ENCODE results near the gene HOPX.

The HOPX gene

DNA sequence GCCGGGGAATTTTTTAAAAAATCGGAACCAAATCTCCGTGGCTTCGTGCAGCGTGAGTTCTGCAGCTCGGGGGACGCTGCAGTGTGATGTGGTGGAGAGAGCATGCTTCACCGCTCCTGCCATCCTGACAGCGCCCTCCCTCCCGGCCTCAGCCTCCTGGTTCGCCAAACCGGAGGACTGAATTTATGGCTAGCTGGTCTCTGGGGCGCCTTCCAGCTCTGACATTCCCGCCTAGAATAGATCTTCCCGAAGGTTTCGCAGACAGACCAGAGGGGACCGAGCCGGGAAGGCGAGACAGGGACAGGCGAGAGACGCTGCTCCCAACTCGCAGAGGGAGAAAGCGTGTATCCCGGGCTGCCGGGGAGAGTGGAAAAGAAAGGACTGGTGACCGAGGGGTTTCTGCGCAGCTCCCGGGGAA is 25.9 kb downstream of the HOPX start:
- no peak for TF ChIP-seq TAF1 (IDR thresholded peaks at IDR 0.05; ENCODE audit: borderline replicate concordance, insufficient read depth, low read length)
- TF ChIP-seq, protein P1, sequence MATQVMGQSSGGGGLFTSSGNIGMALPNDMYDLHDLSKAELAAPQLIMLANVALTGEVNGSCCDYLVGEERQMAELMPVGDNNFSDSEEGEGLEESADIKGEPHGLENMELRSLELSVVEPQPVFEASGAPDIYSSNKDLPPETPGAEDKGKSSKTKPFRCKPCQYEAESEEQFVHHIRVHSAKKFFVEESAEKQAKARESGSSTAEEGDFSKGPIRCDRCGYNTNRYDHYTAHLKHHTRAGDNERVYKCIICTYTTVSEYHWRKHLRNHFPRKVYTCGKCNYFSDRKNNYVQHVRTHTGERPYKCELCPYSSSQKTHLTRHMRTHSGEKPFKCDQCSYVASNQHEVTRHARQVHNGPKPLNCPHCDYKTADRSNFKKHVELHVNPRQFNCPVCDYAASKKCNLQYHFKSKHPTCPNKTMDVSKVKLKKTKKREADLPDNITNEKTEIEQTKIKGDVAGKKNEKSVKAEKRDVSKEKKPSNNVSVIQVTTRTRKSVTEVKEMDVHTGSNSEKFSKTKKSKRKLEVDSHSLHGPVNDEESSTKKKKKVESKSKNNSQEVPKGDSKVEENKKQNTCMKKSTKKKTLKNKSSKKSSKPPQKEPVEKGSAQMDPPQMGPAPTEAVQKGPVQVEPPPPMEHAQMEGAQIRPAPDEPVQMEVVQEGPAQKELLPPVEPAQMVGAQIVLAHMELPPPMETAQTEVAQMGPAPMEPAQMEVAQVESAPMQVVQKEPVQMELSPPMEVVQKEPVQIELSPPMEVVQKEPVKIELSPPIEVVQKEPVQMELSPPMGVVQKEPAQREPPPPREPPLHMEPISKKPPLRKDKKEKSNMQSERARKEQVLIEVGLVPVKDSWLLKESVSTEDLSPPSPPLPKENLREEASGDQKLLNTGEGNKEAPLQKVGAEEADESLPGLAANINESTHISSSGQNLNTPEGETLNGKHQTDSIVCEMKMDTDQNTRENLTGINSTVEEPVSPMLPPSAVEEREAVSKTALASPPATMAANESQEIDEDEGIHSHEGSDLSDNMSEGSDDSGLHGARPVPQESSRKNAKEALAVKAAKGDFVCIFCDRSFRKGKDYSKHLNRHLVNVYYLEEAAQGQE (IDR thresholded peaks at IDR 0.05; ENCODE audit: insufficient read depth in 1 of 2, low read depth in 2 of 2, low read length in 2 of 2): no peak
- TF ChIP-seq FOXP2 (optimal IDR thresholded peaks at IDR 0.05; ENCODE audit: borderline replicate concordance, extremely low read depth, extremely low read length, insufficient read depth): no peak
- no peak for TF ChIP-seq POLR2AphosphoS5 (IDR thresholded peaks at IDR 0.05; ENCODE audit: low read depth, low read length)
- no peak for TF ChIP-seq SIN3A (IDR thresholded peaks at IDR 0.05; ENCODE audit: borderline replicate concordance, insufficient read depth, low read length)

DNA sequence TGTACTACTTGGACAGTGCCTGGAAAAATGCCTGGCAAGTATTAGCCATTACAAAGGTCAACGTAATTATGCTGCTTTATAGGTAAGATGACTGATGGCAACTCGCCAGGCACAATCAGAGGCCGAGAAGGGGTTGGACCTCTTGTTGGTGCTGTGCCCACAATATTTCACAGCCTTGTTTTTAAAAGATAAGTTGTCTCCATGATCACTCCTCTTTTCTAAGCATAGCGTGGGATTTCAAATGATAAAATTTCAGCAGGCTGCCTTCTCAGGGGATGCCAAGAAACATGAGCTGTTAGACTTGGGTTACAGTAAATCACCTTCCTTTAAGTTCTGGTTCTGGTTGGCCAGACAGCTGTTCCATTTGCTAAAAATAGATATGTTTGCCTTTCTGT is 26.9 kb downstream of the HOPX start:
- TF ChIP-seq SIN3A (IDR thresholded peaks at IDR 0.05; ENCODE audit: borderline replicate concordance, insufficient read depth, low read length): no peak
- no peak for TF ChIP-seq TAF1 (IDR thresholded peaks at IDR 0.05; ENCODE audit: borderline replicate concordance, insufficient read depth, low read length)
- no peak for TF ChIP-seq FOXP2 (optimal IDR thresholded peaks at IDR 0.05; ENCODE audit: borderline replicate concordance, extremely low read depth, extremely low read length, insufficient read depth)
- TF ChIP-seq POLR2AphosphoS5 (IDR thresholded peaks at IDR 0.05; ENCODE audit: low read depth, low read length): no peak
- TF ChIP-seq, protein P1 (IDR thresholded peaks at IDR 0.05; ENCODE audit: insufficient read depth in 1 of 2, low read depth in 2 of 2, low read length in 2 of 2): no peak

DNA sequence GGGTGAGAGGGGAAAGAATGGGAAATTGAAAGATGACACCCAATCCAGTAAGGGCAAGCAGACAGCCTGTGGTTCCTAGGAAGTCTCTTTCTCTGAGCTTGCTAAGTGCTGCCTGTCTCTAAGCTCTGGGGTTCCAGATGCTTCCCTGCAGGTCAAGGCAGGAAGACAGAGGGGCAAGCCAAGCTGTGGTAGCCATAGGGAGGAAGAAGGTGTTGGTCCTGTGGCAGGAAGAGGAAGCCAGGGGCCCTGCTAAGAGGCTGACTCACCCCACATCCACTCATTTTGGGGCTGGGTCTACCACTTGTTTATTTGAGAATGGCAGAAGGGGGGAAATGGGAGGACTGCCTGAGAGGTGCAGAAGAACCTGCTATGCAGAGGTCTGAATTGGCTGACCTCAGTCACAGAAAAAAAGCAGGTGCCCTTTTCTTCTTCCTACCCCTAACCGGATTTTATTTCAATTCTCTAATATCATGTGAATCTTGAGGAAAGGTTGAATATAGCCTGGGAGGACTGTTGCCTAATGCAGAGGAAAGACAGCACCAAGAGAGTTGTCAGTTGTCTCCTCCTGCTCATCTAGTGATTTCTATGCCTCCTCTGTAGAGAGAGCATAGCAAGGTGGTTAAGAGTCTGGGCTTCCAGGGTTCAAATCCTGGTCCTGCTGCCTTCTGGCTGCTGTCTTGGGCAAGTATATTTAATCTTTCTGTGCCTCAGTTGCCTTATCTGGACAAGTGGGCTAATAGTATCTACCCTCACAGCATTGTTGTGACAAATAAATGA is 27.4 kb downstream of the HOPX start:
- TF ChIP-seq TAF1 (IDR thresholded peaks at IDR 0.05; ENCODE audit: borderline replicate concordance, insufficient read depth, low read length) (no peak), SIN3A (IDR thresholded peaks at IDR 0.05; ENCODE audit: borderline replicate concordance, insufficient read depth, low read length) (no peak), POLR2AphosphoS5 (IDR thresholded peaks at IDR 0.05; ENCODE audit: low read depth, low read length) (no peak)
- TF ChIP-seq, protein P1 (IDR thresholded peaks at IDR 0.05; ENCODE audit: insufficient read depth in 1 of 2, low read depth in 2 of 2, low read length in 2 of 2): no peak

DNA sequence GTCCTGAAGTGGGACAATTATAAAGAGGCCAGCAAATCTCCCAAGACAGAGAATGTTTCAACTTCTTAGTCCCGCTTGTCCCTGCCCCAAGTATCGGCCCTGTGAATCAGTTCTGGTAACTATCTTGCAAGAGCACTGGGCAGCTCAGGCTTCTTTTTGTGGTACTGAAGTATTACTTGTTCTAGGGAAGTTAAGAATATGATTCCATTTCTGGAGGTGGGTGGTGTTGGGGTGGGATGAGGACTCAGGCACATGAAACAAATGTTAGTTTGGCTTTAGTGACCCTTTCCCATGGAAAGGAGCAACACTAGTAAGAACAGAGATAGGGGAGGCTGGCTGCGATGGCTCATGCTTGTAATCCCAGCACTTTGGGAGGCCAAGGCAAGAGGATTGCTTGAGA is 28.9 kb downstream of the HOPX start:
- TF ChIP-seq FOXP2 (optimal IDR thresholded peaks at IDR 0.05; ENCODE audit: borderline replicate concordance, extremely low read depth, extremely low read length, insufficient read depth) (no peak), TAF1 (IDR thresholded peaks at IDR 0.05; ENCODE audit: borderline replicate concordance, insufficient read depth, low read length) (no peak), SIN3A (IDR thresholded peaks at IDR 0.05; ENCODE audit: borderline replicate concordance, insufficient read depth, low read length) (no peak), POLR2AphosphoS5 (IDR thresholded peaks at IDR 0.05; ENCODE audit: low read depth, low read length) (no peak)
- TF ChIP-seq, protein P1 (IDR thresholded peaks at IDR 0.05; ENCODE audit: insufficient read depth in 1 of 2, low read depth in 2 of 2, low read length in 2 of 2): no peak
